ENCODE data around the gene SLIT3.

- TF ChIP-seq, protein P1, sequence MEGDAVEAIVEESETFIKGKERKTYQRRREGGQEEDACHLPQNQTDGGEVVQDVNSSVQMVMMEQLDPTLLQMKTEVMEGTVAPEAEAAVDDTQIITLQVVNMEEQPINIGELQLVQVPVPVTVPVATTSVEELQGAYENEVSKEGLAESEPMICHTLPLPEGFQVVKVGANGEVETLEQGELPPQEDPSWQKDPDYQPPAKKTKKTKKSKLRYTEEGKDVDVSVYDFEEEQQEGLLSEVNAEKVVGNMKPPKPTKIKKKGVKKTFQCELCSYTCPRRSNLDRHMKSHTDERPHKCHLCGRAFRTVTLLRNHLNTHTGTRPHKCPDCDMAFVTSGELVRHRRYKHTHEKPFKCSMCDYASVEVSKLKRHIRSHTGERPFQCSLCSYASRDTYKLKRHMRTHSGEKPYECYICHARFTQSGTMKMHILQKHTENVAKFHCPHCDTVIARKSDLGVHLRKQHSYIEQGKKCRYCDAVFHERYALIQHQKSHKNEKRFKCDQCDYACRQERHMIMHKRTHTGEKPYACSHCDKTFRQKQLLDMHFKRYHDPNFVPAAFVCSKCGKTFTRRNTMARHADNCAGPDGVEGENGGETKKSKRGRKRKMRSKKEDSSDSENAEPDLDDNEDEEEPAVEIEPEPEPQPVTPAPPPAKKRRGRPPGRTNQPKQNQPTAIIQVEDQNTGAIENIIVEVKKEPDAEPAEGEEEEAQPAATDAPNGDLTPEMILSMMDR (IDR thresholded peaks at IDR 0.05) = no peak
- TF ChIP-seq EZH2phosphoT487 (IDR thresholded peaks at IDR 0.05) = no peak
These were observed 200.9 kb downstream of the SLIT3 start for GRCh38 chr5:169099801-169100734.
